Vagina (tissue), 2 donors: ENCODE data around the gene ZNF506.

Experiments used
- POLR2A ChIP-seq, 2 donors: fragments of 450-650 bp; IDR thresholded peaks; one replicate each; pipeline ENCODE4 v1.6.1; 2017; ENCODE audit warnings: antibody characterized with exemption in 2 of 2, mild to moderate bottlenecking in 2 of 2, moderate library complexity in 2 of 2
- POLR2AphosphoS5 ChIP-seq, 2 donors: sonication (generic); formaldehyde crosslinking; IDR thresholded peaks; one replicate each; pipeline ENCODE4 v1.9.0; 2017; ENCODE audit warnings: antibody characterized with exemption in 2 of 2, mild to moderate bottlenecking in 2 of 2, low read depth in 1 of 2; ENCODE audit not compliant: insufficient read depth in 1 of 2
- TF ChIP-seq, protein P1 (sequence below), 3 experiments: fragments of 450-650 bp in 2 of 3; fragments of 200-600 bp in 1 of 3; sonication (generic) in 1 of 3; IDR thresholded peaks; one replicate each; pipeline ENCODE4 v1.5.1; 2017 to 2019; ENCODE audit warnings: antibody characterized with exemption in 3 of 3, mild to moderate bottlenecking in 2 of 3, moderate library complexity in 2 of 3

GRCh38 chr19:19866611-19867248 is 45.2 kb upstream of the ZNF506 start:
- TF ChIP-seq, protein P1, sequence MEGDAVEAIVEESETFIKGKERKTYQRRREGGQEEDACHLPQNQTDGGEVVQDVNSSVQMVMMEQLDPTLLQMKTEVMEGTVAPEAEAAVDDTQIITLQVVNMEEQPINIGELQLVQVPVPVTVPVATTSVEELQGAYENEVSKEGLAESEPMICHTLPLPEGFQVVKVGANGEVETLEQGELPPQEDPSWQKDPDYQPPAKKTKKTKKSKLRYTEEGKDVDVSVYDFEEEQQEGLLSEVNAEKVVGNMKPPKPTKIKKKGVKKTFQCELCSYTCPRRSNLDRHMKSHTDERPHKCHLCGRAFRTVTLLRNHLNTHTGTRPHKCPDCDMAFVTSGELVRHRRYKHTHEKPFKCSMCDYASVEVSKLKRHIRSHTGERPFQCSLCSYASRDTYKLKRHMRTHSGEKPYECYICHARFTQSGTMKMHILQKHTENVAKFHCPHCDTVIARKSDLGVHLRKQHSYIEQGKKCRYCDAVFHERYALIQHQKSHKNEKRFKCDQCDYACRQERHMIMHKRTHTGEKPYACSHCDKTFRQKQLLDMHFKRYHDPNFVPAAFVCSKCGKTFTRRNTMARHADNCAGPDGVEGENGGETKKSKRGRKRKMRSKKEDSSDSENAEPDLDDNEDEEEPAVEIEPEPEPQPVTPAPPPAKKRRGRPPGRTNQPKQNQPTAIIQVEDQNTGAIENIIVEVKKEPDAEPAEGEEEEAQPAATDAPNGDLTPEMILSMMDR (IDR thresholded peaks at IDR 0.05): no peak
- TF ChIP-seq POLR2AphosphoS5 (IDR thresholded peaks at IDR 0.05; ENCODE audit: insufficient read depth in 1 of 2, low read depth in 1 of 2) (no peak), POLR2A (IDR thresholded peaks at IDR 0.05) (no peak)
